Endodermal cell (in vitro differentiated cells): ENCODE results near the gene NTSR1. TPM values are rescaled to one million over a fixed set of nuclear protein-coding genes. Genes with fewer than 3 reads are reported as not detected.

Source experiments
- DNase-seq: peaks from one replicate; pipeline ENCODE4 v3.0.0-alpha.2; 2017
- H3K27ac ChIP-seq: 2 replicates; pipeline ENCODE4 v1.5.1; 2013; ENCODE audit warnings: mild to moderate bottlenecking, low read depth, low read length, moderate library complexity
- H3K27me3 ChIP-seq: 2 replicates; pipeline ENCODE4 v1.6.1; 2013; ENCODE audit warnings: mild to moderate bottlenecking, low read length, moderate library complexity; ENCODE audit not compliant: insufficient read depth, control insufficient read depth, poor library complexity, severe bottlenecking
- H3K36me3 ChIP-seq: 2 replicates; pipeline ENCODE4 v1.7.0; 2013; ENCODE audit warnings: mild to moderate bottlenecking, low read length, moderate library complexity; ENCODE audit not compliant: control insufficient read depth, insufficient read depth
- H3K4me1 ChIP-seq: one replicate; pipeline ENCODE4 v1.7.0; 2013; ENCODE audit warnings: low read length; ENCODE audit not compliant: control insufficient read depth, insufficient read depth
- H3K4me3 ChIP-seq: 2 replicates; pipeline ENCODE4 v1.5.1; 2013; ENCODE audit warnings: mild to moderate bottlenecking, low read length, moderate library complexity
- H3K9ac ChIP-seq: 2 replicates; pipeline ENCODE4 v1.6.1; 2013; ENCODE audit warnings: mild to moderate bottlenecking, low read length, moderate library complexity; ENCODE audit not compliant: poor library complexity, severe bottlenecking; ENCODE audit errors: extremely low read depth
- H3K9me3 ChIP-seq: 2 replicates; pipeline ENCODE4 v1.6.1; 2013; ENCODE audit warnings: mild to moderate bottlenecking, low read length, moderate library complexity; ENCODE audit not compliant: control insufficient read depth
- H3K27ac Mint-ChIP-seq: 2 replicates; pipeline ENCODE4 v1.8.0; 2020; ENCODE audit warnings: mixed read lengths
- H3K27me3 Mint-ChIP-seq: 2 replicates; pipeline ENCODE4 v1.8.0; 2021; ENCODE audit warnings: mild to moderate bottlenecking, mixed read lengths; ENCODE audit not compliant: insufficient read depth
- H3K36me3 Mint-ChIP-seq: 2 replicates; pipeline ENCODE4 v1.8.0; 2020; ENCODE audit warnings: low read depth, mixed read lengths
- H3K4me1 Mint-ChIP-seq: 2 replicates; pipeline ENCODE4 v1.8.0; 2020; ENCODE audit warnings: mixed read lengths
- H3K4me3 Mint-ChIP-seq: 2 replicates; pipeline ENCODE4 v1.8.0; 2020; ENCODE audit warnings: mild to moderate bottlenecking, moderate library complexity, mixed read lengths
- H3K9me3 Mint-ChIP-seq: 2 replicates; pipeline ENCODE4 v1.8.0; 2020; ENCODE audit warnings: mild to moderate bottlenecking, mixed read lengths
- CTCF ChIP-seq: fragments of 200-600 bp; sonication (generic); conservative IDR thresholded peaks from 2 replicates; pipeline ENCODE4 v1.5.0; 2021; ENCODE audit warnings: antibody characterized with exemption, mild to moderate bottlenecking
- WGBS, 2 experiments: methylation state at CpG; one replicate each; pipeline versions ENCODE4 v1.1.5 to v1.1.7; 2013; ENCODE audit warnings: missing lambda C conversion rate in 2 of 2, mixed read lengths in 1 of 2; ENCODE audit not compliant: insufficient coverage in 1 of 2, insufficient read length in 1 of 2; 5-methylcytosine and 5-hydroxymethylcytosine counted together
- total RNA-seq, 2 donors: library from RNA; stranded (reverse); fragmentation: NEBNext Ultra II Directional in 1 of 2; extraction: Animal tissue kit (Norgen Biotek cat#: 25700) in 1 of 2; gene quantifications; 2 replicates in 1 of 2; 3 replicates in 1 of 2; pipeline ENCODE4 v1.2.1, GENCODE V29; 2021

The NTSR1 gene
- total RNA-seq, 2 donors from 2014 or later = 0.11 to 0.62 TPM

- Histone ChIP-seq H3K4me3 (no peak overlapping the region), H3K27ac (no peak overlapping the region), H3K9me3 (no peaks in the 10 kb centered on the region), H3K9ac (no peak overlapping the region), H3K4me1 (no peaks in the 10 kb centered on the region), H3K36me3 (no peaks in the 10 kb centered on the region), H3K27me3 (peaks cover 6% of the 10 kb centered on the region)
- peaks cover 3% of the 10 kb centered on the region for H3K27me3 Mint-ChIP-seq
- H3K27ac Mint-ChIP-seq = no peak overlapping the region
- WGBS, 2 experiments = 79 to 80% methylated on average over 9 to 14 of the region's 14 CpGs
- H3K4me3 Mint-ChIP-seq = no peak overlapping the region
- H3K36me3 Mint-ChIP-seq = no peaks in the 10 kb centered on the region
- no peak for DNase-seq
- TF ChIP-seq CTCF = no peak
- no peaks in the 10 kb centered on the region for H3K9me3 Mint-ChIP-seq
- H3K4me1 Mint-ChIP-seq = no peaks in the 10 kb centered on the region
Measured at GRCh38 chr20:62736407-62737071, 27.9 kb downstream of the NTSR1 start.

GRCh38 chr20:62737271-62737811, 28.7 kb downstream of the NTSR1 start:
- no peak overlapping the region for H3K27ac ChIP-seq
- H3K27me3 Mint-ChIP-seq = peaks cover 3% of the 10 kb centered on the region
- H3K36me3 ChIP-seq = no peaks in the 10 kb centered on the region
- no peaks in the 10 kb centered on the region for H3K4me1 ChIP-seq
- no peaks in the 10 kb centered on the region for H3K9me3 Mint-ChIP-seq
- no peak overlapping the region for H3K4me3 Mint-ChIP-seq
- DNase-seq = no peak
- H3K9me3 ChIP-seq = no peaks in the 10 kb centered on the region
- no peak for TF ChIP-seq CTCF
- H3K27ac Mint-ChIP-seq = no peak overlapping the region
- H3K4me1 Mint-ChIP-seq = no peaks in the 10 kb centered on the region
- no peaks in the 10 kb centered on the region for H3K36me3 Mint-ChIP-seq
- no peak overlapping the region for H3K4me3 ChIP-seq
- peaks cover 6% of the 10 kb centered on the region for H3K27me3 ChIP-seq
- H3K9ac ChIP-seq = no peak overlapping the region
- WGBS, 2 experiments = 80 to 86% methylated on average over 7 to 19 of the region's 20 CpGs

GRCh38 chr20:62738025-62738881, 29.6 kb downstream of the NTSR1 start:
- DNase-seq = no peak
- no peaks in the 10 kb centered on the region for H3K9me3 Mint-ChIP-seq

More at GRCh38 chr20:62738025-62738881, 29.6 kb downstream of the NTSR1 start:
- H3K4me3 ChIP-seq = no peak overlapping the region
- Mint-ChIP-seq H3K27me3 (peaks cover 3% of the 10 kb centered on the region), H3K27ac (no peak overlapping the region), H3K4me3 (no peak overlapping the region), H3K36me3 (no peaks in the 10 kb centered on the region), H3K4me1 (no peaks in the 10 kb centered on the region)
- H3K27ac ChIP-seq = no peak overlapping the region
- H3K36me3 ChIP-seq = no peaks in the 10 kb centered on the region
- peaks cover 4% of the 10 kb centered on the region for H3K27me3 ChIP-seq
- H3K4me1 ChIP-seq = no peaks in the 10 kb centered on the region
- H3K9ac ChIP-seq = no peak overlapping the region
- TF ChIP-seq CTCF = no peak
- H3K9me3 ChIP-seq = no peaks in the 10 kb centered on the region
- WGBS, 2 experiments = 89 to 90% methylated on average over 21 to 29 of the region's 29 CpGs
